Suppressor macrophage treated with lipopolysaccharide for 1 hour (primary cell): ENCODE data around the gene GSK3B.
"Not testable (repeated sequence)": the region's sequence is repeated elsewhere in the genome, so short reads cannot be mapped to it uniquely, and the experiment has no call there.

ENCODE experiments used
- DNase-seq, 3 donors: peaks; one replicate each; pipeline ENCODE4 v3.0.0-alpha.2; 2020 to 2022

Gene GSK3B

DNA sequence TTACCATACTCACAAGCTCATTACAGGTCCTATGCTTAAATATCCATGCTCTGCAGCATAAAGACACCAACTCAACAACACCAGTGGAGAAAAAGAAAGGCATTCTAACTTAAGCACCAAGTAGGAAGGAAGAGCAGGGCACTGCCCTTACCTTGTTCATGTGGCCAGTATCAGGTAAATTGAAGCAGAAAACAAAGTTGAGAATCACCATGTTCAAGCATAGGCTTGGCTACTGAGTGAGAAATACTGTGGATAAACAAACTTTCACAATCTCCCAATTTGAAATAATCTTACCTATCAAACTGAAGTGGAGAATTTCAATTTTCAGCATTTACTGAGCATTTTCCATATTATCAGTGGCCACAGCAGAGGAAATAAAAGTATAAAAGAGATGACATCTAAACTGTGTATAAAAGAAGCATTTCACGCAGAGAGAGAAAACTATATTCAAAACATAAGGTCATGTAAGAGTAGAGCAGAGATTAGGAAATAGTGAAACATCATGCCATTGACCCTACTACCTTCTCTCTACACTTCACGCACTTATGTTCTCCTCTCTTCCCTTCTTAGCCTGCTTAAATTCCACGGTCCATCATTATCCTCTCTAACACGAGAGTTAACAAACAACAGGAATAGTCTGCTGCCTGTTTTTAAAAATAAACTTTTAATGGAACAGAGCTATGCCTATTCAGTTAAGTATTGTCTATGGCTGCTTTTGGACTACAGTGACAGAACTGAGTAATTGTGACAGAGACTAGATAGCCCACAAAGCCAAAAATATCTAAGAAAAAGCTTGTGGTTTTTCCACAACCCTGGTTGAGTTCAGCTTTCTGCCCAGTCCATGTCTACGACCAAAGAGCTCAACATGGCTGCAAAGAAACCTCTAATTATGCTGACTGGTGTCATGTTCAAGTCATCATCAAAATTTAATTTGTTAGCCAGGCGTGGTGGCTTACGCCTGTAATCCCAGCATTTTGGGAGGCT lies 169.8 kb downstream of the GSK3B start:
- DNase-seq = no peak

DNA sequence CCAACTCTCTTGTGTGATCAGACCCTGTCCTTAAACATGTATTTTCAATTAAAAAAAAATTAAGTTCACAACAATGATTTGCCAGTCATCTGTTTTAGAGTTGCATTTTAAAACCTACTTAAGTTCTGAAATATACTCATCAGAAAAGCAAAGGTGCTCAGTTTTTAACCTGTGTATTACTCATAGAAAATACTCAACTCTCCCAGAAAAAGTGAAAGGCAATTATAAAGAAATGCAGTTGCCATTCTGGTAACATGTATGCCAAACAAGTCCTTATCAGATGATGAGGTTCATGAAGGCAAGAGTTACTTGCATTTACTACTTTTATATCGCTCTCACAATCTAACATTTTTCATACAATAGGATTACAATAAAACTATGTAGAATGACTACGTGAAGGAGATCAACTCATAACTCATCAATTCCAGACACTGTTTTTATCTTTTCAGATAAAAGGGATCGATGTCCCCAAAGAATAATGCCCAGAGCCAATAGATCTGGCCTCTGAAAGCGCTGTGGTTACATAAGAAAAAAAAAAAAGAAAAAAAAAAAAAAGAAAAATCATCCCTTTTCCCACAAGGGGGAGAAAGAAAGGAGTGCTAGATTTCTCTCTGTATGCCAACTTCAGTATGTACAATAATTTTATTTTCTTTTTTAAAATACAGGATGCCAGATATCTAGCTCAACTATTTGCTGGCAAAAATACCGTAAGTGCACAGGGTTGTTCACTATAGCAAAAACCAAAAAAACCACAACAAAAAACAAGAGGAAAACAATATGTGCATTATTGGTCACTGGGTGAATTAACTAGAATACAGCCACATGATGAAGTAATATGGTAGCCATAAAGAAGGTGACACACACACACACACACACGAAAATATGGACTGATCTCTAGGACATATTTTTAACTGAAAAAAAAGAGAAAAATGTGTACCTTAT lies 175.0 kb downstream of the GSK3B start:
- DNase-seq = no peak

DNA sequence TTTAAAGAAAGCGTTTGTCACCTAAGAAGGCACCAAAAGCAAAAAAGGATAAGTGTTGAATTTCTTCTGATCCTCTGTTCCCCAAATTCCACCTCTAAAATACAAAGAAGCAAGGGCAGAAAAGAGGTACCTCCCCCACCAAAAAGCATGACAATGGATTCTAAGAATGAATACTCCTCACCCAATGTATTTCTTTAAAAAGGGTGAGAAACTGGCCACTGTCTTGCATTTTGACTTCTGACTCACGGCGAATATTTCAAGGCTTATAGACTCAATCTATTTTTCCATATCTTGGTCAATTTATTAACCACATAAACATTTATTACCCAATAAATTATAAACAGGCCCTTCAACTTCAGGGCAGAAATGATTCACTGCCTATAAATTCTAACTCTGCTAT lies 181.2 kb downstream of the GSK3B start:
- DNase-seq = no peak

DNA sequence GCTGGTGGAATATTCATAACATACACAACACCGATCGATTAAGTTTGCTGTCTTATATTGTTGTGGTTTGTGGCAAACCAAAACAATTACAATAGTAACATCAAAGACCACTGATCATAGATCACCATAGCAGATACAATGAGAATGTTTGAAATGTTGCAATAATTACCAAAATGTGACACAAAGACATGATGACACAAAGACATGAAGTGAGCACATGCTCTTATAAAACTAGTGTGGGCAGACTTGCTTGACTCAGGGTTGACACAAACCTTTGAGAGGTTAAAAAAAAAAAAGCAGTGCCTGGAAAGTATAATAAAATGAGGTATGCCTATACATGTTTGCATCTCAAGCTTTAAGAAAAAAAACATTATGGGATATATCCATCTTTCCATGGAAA lies 182.0 kb downstream of the GSK3B start:
- peak; percentile 34 to 82 (median 66) for DNase-seq

DNA sequence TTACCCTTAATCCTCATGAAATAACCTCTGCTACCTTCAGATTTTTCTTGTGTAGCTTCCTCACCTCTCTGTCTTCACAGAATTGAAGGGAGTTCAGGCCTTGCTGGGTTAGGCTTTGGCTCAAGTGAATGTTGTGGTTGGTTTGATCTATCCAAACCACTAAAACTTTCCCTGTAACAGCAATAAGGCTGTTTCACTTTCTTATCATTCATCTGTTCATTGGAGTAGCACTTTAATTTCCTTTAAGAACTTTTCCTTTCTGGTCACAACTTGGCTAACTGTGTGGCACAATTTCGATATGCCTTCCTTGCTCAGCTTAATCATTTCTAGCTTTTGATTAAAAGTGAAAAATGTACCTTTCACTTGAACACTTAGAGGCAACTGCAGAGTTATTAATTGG lies 182.5 kb downstream of the GSK3B start:
- DNase-seq = no peak

DNA sequence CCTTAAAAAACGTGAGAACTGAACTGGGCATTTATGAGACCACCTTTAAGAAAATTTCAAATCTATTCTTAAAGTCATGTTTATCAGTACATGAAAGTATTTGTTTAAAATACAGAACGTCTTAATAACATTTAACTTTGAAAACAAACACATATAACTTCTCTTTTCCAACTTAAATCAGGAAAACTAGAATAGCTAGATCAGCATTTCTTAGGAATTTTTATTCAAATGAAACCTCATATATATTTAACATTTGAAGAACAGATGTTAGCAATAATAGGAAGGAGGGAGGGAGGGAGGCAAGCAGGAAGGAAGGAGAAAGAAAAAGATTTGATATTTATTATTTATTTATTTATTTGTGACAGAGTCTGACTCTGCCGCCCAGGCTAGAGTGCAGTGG lies 192.2 kb downstream of the GSK3B start:
- DNase-seq = no peak

DNA sequence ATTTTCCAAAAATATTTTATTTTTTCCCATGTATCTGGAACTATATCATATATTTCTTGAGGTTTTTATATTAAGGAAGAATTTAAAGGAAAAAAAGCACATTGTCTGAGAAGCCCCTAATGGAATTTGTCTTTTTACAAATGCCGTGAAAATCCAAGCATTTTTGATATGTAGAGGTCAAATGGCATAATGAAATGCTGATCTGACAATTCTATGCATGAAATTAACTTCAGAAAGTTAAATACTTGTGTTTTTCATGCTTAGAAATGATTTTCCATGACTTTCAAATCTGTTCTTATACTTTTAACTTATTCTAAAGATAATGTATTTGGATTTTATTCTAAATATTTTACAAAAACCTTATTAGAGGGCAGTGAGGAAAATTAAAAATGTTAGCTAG lies 193.1 kb downstream of the GSK3B start:
- no peak for DNase-seq

DNA sequence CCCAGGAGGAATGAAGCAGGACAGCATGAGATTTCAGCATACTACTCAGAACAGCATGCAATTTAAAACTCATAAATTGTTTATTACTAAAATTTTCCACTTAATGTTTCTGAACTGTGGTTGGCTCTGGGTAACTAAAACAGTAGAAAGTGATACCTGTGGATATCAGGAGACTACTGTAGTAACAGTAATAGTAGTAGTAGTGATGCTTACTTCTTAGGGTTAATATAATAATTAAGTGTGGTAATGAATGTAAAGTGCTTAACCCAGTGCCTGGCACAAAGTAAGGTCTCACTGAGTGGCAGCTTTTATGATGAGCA lies 195.1 kb downstream of the GSK3B start:
- no peak for DNase-seq

DNA sequence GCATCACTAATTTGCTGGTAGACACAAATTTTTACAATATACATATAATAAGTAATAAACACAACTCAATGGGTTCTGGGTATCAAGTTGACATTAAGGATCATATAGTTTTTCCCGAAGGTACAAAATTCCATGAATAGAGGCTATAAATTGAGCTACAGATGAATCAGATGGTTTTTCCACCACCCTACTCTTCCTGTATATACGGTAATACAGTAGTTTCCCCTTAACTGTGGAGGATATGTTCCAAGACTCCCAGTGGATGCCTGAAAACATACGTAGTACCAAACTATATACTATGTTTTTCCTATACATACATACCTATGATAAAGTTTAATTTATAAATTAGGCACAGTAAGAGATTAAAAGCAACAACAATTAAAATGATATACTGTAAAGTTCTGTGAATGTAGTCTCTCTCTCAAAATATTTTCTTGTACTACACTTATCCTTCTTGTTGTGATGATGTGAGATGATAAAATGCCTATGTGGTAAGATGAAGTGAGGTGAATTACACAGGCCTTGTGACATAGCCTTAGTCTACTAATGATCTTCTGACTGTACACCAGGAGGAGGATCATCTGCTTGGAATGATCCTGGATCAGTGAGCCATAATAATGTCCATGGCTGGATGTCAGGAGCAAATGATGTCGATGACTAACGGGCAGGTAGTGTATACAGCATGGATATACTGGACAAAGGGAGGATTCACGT lies 195.6 kb downstream of the GSK3B start:
- no peak for DNase-seq

DNA sequence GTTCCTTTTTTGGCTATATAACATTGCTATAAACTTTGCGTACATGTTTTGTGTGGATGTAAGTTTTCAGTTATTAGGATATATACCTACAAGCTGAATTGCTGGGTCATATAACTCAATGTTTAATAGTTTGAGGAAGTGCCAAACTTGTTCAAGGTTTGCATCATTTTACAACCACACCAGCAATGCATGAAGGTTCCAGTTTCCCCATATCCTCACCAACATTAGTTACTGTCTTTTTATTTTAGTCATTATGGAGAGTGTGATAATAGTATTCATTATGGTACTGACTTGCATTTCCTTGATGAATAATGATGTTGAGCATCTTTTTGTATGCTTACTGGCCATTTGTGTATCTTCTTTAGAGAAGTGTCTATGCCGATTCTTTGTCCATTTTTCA lies 200.1 kb downstream of the GSK3B start:
- DNase-seq = peak in 2 of 3 donors; percentile 28 to 39

DNA sequence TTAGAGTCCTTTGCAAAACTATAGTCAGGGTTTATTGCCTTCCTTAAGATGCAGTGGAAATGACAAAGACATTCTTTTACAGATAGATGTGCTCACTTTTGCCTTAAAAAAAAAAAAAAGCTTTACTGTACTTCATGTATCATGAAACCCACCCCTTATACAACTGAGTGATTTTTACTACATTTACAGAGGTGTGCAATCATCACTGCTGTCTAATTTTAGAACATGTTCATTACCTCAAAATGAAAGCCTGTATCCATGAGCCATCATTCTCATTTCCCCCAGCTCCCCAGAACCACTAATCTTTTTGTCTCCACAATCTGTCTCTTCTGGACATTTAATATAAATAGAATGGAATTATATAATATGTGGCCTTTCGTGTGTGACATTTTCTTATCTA lies 200.5 kb downstream of the GSK3B start:
- no peak for DNase-seq

DNA sequence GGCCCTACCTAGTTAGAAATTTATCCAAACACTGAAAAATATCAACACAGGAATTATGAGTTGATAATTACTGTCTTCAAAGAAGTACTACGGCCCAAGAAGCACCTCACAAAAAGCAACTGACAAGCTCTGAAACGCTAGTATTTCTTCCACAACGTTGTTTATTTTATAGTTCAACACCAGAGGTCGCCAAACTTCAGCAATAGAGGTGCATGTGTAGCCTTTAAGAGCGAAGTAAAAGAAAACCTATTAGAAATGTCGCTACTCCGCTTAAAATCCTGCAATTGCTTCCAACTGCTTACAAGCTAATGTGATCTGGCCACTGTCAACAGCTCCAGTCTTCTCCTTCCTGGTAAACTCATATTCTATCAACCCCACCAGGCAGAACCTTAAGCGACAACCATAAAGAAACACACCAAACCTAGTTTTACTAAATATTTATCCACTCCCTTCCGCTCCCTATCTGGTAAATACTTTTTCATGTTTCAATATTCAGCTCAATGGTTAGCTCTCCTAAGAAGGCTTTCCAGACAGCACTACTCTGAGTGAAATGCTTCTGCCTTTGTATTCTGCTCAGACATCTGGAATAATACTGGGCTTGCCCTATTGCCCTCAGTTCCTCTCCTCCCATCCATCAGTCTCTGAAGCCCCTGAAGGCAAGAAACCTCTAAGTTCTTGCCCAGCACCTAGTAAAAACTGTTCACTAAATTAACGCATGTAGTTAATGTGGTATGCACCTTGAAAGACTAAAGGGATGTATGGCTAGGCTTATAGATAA lies 202.1 kb downstream of the GSK3B start:
- DNase-seq = peak; percentile 69 to 77 (median 71)

DNA sequence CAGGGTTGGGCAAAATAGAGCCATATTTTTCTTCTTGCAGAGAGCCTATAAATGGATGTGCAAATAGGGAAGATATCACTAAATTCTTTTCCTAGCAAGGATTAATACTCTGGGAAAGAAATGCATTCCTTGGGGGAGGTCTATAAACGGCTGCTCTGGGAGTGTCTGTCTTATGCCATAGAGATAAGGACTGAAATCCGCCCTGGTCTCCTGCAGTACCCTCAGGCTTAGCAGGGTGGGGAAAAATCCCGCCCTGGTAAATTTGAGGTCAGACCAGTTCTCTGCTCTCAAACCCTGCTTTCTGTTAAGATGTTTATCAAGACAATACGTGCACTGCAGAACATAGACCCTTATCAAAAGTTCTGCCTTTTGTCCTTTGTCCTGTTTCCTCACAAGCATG lies 205.6 kb downstream of the GSK3B start:
- not testable (repeated sequence) for DNase-seq

DNA sequence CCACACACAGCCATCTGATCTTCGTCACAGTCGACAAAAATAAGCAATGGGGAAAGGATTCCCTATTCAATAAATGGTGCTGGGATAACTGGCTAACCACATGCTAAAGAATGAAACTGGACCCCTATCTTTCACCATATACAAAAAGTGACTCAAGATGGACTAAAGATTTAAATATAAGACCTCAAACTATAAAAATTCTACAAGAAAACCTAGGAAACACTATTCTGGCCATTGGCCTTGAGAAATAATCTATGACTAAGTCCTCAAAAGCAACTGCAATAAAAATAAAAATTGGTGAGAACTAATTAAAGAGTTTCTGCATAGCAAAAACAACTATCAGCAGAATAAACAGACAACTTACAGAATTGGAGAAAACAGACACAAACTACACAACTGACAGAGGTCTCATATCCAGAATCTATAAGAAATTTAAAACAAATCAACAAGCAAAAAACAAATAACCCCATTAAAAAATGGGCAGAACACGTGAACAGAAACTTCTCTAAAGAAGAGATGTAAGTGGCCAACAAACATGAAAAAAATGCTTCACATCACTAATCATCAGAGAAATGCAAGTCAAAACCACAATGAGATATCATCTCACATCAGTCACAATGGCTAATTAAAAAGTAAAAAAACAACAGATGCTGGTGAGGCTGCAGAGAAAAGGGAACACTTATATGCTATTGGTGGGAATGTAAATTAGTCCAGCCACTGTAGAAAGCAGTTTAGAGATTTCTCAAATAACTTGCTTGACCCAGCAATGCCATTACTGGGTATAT lies 208.3 kb downstream of the GSK3B start:
- DNase-seq = no peak

DNA sequence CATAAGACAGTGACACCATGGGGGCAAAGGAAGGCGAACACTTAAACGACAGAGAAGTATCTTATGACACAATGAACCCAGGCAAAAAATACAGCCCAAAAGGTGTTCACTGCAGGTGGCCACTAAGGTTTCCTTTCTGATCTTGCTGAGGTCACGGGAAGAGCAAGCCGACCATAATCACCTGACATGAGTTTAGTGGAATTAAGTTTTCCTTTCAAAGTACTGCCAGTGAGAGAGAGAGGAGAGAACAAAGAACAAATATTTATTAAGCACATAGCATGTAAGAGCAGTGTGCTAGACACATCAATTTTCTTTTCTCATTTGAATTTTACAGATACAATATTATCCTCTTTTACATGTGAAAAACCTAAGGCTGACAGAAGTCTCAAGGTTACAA lies 210.1 kb downstream of the GSK3B start:
- no peak for DNase-seq

DNA sequence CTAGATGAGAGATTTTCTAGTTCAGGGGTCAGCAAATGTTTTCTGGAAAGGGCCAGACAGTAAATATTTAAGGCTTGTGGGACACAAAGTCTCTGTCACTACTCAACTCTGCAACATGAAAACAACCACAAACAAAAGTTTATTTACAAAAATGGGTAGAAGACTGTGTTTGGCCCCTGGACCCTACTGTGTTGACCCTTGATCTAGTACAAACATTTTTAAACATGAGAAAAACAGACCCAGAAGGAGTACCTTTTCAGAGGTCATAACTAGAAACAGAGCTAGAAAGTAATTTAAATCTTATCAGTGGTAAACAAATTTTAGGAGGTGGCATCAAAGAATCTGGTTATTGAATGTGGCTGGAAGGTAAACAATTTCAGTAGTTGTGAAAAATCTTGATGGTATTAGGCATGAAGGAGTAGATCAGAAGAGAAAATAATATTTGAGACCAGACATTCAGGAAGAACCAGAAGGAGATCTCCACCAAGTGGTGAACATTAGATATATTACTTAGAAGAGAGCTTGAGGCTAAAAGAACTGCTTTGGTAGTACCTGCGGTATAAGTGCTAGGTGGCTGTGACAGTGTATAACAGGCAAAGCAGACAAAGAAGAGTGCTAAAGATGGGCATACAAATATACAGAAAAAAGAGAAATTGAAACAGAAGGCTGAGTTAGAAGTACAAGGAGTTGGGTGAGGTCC lies 210.6 kb downstream of the GSK3B start:
- no peak for DNase-seq

DNA sequence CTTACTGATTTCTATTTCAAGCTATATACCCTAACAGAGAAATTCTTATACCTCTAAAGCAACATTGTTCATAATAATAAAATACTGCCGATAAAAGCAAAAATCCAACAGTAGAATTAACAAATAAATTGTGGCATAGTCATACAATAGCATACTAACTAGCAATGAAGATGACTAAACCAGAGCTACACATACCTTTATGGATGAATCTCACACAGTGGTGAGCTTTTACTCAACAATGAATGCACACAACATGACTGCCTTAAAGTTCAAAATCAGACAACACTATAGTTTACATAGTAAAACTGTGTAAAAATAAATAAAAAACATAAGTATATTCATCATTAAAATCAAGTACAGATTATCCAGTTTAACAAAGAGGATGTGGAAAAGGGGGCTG lies 213.3 kb downstream of the GSK3B start:
- no peak for DNase-seq

DNA sequence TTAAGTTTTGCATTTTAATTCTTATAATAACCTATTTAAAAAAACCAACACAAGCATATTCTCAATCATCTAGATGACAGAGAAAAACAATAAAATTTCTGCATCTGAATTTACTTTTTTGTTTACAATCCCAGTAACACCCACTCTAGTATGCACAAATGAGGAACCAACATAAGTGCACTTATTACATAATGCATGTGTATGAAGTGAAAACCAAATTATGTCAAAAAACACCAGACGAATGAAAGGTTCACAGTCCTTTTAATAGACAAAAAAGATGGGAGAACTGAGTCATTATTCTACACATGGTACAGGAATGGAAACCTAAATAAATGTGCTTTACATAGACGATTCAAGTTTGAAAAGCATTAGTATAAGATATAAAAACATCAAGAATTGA lies 220.6 kb downstream of the GSK3B start:
- peak; percentile 13 to 53 (median 46) for DNase-seq

DNA sequence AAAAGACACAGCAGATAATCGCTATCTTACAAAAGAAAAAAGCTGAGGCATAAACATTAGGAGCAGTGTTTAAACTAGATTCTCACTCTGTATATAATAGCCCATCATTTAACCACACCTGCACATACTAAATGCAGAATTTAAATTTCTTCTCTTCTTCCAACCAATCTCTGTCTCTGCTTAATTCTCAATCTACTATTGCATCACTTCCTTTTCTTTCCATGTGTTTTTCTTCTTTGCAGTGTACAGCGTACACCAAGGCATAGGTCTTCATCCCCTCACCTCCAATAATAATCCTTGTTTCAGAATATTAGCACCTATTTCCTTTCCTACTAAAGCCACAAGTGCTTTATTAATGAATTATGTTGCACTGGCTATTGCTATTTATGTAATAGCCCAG lies 221.5 kb downstream of the GSK3B start:
- DNase-seq = peak in 1 of 3 donors; percentile 0

DNA sequence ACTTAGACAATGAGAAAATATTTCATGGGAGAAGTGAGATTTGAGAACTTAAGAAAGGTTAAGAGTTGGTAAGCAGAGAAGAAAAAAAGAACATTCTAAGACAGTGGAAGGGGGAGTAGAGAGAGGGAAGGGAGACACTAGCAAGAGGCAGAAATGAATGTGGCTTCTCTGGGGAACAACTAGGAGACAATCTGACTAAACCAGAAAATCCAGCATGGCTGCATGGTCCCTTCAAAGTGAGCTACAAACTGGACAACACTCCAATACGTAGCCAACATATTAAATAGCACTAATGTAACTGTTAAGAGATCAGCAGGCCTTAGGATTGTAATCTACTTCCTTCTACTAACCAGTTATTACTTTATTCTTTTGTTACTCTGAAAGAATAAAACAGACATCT lies 222.7 kb downstream of the GSK3B start:
- DNase-seq = peak in 1 of 3 donors; percentile 8

DNA sequence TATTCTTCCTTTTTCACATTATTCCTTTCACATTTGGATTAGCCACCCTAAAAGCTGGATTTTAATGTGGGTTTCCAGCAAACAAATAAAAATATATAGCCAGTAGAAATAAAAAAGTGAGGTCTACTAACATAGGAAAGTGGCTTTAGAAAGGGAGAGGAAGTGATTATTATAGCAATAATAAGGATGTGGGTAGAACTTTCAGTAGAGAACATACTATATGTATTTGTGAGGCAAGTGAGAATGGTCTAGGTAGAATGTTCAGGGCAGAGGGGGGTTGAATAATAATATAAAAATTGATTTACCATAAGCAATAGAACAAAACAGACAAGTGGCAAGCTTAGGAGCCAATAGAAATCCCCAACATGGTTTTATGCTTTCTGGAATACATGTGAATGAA lies 223.7 kb downstream of the GSK3B start:
- peak in 1 of 3 donors; percentile 17 for DNase-seq
